SU-DHL-6 (cell line): ENCODE results near the gene VSX2.

Experiments
- CTCF ChIP-seq: fragments of 200-600 bp; sonication (generic); IDR thresholded peaks from one replicate; pipeline ENCODE4 v1.5.1; 2017; ENCODE audit warnings: antibody characterized with exemption, mild to moderate bottlenecking, low read length, moderate library complexity; ENCODE audit not compliant: insufficient read depth, poor library complexity, severe bottlenecking
- EZH2phosphoT487 ChIP-seq: fragments of 200-600 bp; sonication (generic), shearing (Covaris generic); conservative IDR thresholded peaks from 2 replicates; pipeline ENCODE4 v1.6.1; 2018; ENCODE audit warnings: mild to moderate bottlenecking, antibody characterized with exemption, low read length, moderate library complexity, mixed read lengths

GRCh38 chr14:74289801-74290200 lies 50.6 kb downstream of the VSX2 start:
- TF ChIP-seq CTCF (no peak), EZH2phosphoT487 (no peak)
